ENCODE results near the gene ZNF839.

DNA sequence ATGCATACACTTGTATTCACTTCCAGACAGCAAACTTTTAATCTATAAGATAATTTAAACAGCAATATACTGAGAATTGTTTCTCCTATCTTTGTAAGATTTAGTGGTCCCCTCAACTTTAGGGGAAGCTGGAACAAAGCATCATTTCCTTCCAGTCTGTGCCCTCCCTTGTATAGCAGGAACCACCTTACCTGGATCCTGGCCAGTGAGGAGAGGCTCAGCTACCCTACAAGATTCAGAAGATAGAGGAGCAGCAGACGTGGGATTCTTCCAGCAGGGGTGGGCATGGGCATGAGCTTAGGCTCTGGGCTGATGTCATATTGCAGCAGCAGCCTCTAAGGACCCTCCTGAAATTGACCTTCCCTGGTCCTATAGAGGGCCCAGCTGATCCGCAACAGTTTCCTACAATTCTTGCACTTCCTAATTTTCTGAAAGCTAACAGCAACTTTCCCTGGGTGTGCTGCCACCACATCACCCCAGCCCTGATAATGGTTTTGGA, 35.9 kb upstream of the ZNF839 start:
- no peak for TF ChIP-seq POLR2A (IDR thresholded peaks at IDR 0.05; ENCODE audit: low read length)
- no peak for TF ChIP-seq GATA1 (IDR thresholded peaks at IDR 0.05; ENCODE audit: low read depth, low read length)

Measured in erythroblast (primary cell).